HL-60 (cell line): Measurements from ENCODE around the gene LAMA2.

Experiments
- GABPA ChIP-seq: IDR thresholded peaks from 2 replicates; pipeline ENCODE4 v1.6.1; 2012; ENCODE audit warnings: low read depth
- POLR2AphosphoS5 ChIP-seq: IDR thresholded peaks from 2 replicates; pipeline ENCODE4 v1.6.1; 2012; ENCODE audit warnings: low read depth
- TF ChIP-seq, protein P1 (sequence below): IDR thresholded peaks from one replicate; pipeline ENCODE4 v1.5.1; 2011; ENCODE audit warnings: low read length, control low read depth, inconsistent platforms; ENCODE audit not compliant: insufficient read depth
- TF ChIP-seq, protein P2 (sequence below): IDR thresholded peaks from 2 replicates; pipeline ENCODE4 v1.6.1; 2012; ENCODE audit warnings: low read depth; ENCODE audit not compliant: insufficient replicate concordance

DNA sequence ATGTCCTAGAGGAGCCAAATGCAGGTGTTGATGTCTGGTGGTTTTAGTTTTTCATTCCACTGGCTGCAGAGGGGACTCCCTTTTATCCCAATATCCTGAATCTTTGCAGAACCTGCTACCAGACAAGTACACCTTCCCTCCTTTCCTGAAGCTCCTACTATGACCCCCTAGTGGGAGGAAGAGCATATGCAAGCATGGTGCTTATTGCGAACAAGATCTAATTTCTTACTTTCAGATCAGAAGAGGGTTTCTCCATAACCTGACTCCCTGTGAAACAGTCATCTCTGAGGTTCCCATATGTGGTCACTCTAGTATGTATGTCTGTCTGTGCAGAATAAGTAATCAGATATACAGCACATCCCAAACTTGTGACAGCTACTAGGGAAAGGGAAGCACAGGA lies 549.8 kb downstream of the LAMA2 start:
- TF ChIP-seq, protein P1, sequence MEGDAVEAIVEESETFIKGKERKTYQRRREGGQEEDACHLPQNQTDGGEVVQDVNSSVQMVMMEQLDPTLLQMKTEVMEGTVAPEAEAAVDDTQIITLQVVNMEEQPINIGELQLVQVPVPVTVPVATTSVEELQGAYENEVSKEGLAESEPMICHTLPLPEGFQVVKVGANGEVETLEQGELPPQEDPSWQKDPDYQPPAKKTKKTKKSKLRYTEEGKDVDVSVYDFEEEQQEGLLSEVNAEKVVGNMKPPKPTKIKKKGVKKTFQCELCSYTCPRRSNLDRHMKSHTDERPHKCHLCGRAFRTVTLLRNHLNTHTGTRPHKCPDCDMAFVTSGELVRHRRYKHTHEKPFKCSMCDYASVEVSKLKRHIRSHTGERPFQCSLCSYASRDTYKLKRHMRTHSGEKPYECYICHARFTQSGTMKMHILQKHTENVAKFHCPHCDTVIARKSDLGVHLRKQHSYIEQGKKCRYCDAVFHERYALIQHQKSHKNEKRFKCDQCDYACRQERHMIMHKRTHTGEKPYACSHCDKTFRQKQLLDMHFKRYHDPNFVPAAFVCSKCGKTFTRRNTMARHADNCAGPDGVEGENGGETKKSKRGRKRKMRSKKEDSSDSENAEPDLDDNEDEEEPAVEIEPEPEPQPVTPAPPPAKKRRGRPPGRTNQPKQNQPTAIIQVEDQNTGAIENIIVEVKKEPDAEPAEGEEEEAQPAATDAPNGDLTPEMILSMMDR: no peak
- TF ChIP-seq, protein P2, sequence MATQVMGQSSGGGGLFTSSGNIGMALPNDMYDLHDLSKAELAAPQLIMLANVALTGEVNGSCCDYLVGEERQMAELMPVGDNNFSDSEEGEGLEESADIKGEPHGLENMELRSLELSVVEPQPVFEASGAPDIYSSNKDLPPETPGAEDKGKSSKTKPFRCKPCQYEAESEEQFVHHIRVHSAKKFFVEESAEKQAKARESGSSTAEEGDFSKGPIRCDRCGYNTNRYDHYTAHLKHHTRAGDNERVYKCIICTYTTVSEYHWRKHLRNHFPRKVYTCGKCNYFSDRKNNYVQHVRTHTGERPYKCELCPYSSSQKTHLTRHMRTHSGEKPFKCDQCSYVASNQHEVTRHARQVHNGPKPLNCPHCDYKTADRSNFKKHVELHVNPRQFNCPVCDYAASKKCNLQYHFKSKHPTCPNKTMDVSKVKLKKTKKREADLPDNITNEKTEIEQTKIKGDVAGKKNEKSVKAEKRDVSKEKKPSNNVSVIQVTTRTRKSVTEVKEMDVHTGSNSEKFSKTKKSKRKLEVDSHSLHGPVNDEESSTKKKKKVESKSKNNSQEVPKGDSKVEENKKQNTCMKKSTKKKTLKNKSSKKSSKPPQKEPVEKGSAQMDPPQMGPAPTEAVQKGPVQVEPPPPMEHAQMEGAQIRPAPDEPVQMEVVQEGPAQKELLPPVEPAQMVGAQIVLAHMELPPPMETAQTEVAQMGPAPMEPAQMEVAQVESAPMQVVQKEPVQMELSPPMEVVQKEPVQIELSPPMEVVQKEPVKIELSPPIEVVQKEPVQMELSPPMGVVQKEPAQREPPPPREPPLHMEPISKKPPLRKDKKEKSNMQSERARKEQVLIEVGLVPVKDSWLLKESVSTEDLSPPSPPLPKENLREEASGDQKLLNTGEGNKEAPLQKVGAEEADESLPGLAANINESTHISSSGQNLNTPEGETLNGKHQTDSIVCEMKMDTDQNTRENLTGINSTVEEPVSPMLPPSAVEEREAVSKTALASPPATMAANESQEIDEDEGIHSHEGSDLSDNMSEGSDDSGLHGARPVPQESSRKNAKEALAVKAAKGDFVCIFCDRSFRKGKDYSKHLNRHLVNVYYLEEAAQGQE: no peak
- TF ChIP-seq POLR2AphosphoS5: no peak
- no peak for TF ChIP-seq GABPA
